HG03135 (cell line): Measurements from ENCODE around the gene S100A9.

ENCODE experiments used
- ATAC-seq: cut with Tn5 transposase; IDR thresholded peaks from one replicate; pipeline ENCODE4 v1.9.1; 2021; ENCODE audit warnings: mild to moderate bottlenecking, moderate library complexity; ENCODE audit not compliant: unreplicated experiment

The S100A9 gene

DNA sequence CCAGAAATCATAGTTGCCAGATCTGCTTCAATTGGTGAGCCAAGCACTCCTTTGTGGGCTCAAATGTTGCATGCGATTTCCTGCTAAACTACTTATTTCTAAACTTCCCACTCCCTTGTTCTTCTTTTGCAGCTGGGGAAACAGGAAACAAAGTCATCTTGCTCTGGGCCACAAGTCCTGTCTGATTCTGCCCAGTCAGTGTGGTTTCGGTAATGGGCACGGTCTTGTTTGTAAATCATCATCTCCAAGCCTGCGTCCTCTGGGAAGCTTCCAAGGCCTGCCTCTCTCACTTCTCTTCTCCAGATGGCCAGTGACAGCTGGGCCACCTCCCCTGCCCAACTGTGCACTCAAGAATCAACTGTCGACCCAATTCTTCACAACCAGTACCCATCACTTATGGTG is 28.8 kb downstream of the S100A9 start:
- no peak for ATAC-seq

DNA sequence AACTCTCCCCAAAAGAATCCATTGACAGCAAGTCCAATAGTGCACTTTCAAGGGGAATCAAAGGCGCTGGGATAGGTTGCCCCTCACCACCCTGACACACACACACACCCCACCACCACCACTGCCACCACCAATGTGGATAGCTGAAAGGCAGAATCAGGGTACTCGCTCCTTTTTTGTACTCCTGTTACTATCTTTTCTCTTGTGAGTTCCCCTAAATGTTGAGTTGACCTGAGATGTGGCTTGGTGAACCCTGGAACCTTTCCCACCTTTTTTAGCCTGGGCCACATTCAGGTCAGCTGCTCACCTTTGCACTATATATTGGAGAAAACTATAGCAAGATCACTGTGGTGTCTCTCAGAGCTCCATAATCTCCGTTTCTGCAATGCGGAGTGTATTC is 29.3 kb downstream of the S100A9 start:
- ATAC-seq = no peak

DNA sequence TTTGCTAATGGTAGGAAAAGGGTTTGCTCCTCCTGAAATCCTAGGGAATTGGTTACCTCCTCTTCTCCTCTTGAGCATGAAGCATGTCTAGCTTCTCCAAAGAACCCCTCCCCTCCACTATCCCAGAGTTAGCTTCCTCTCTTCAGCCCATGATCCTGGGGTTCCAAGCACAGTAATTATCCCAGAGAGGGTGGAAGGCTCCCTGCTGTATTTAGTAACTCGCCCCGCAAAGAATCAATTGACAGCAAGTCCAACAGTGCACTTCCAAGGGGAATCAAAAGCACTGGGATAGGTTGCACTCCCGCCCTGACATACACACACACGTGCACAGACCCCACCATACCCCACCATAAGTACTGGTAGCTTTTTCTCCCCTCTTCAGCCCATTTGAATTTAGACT is 30.1 kb downstream of the S100A9 start:
- ATAC-seq = no peak

DNA sequence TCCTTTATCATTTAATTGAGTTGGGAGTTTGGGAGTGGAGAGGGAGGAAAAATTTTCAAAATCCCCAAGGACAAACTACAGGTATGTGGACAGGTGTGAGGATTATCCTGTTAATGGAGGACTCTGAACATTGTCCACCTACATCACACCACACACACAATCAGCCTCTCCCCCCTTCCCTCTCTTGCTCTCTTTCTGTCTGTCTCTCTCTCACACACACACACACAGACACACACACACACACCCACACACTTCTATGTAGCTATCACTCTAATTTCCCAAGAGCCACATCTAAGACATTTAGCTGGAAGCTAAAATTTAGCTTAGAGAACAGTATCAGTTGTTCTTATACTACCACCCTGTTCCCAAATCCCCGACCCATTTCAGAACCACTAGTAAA is 31.7 kb downstream of the S100A9 start:
- ATAC-seq = no peak

DNA sequence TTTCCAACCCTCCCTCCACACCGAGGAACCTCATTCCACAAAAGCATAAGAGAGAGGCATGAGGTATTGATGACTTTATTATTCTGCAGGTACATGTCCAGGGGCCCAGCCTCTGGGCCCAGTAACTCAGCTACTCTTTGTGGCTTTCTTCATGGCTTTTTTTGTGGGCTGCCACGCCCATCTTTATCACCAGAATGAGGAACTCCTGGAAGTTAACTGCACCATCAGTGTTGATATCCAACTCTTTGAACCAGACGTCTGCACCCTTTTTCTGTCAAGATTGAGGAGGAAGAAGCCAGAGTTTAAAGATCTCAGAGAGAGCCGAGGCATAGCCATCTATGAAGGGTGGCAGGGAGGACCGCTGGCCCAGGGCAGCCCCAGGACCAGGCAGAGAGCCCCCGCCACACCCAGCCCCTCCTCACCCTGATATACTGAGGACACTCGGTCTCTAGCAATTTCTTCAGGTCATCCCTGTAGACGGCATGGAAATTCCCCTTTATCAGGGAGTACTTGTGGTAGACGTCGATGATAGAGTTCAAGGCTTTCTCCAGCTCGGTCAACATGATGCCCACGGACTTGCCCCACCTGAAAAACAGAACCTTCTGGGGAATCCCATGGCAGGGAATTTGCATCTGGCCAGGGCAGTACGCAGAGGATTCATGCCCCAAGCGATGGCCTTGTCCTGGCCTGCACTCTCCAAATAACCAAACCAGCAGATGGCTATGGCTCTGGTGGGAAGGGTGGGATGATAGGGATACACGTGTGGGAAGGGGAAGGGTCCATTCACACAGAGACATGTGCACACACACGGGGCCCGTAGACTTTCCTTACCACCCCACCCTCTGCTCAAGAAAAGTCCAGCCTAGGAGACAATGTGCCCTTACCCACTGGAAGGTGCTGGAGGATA is 32.6 kb downstream of the S100A9 start:
- no peak for ATAC-seq

DNA sequence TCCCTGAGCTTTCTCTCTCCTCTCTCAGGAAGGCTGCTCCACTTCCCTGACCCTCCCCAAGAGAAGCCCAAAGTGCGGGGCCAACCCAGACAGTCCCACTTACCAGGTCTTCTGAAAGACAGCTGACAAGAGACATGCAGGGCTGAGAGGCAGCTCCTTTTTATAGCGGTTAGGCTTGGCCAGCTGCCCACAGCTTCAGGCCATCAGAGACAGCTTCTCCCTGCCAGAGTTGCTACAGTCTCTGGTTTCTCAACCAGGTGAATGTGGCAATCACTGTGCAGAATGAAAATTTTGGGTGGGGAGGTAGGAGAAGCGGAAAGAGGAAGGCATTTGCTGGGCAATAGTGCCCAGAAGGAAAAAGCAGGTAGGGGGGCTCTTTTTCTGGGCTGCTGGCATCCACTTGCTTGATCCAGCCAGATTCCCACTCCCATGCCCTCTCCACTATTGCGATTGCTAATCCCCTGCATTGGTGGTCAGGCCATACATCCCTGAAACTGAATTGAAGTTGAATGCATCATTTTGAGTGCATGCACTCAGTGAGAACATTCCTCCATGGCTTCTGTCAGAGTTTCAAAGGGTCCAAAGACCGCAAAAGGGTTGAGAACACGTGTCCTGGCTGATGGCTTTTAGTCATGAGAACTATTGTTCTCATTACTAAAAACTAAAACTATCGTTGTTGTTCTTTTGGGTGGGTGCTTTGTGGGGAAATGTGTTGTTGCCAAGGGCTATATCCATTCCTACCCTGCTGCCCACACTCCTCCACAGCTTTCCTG is 33.5 kb downstream of the S100A9 start, which contains the start of gene S100A8:
Gene S100A8 (minus strand): TSS at position 136 of the 773 bp plus-strand sequence. CDS start 538 bp downstream, outside the sequence.
- no peak for ATAC-seq

DNA sequence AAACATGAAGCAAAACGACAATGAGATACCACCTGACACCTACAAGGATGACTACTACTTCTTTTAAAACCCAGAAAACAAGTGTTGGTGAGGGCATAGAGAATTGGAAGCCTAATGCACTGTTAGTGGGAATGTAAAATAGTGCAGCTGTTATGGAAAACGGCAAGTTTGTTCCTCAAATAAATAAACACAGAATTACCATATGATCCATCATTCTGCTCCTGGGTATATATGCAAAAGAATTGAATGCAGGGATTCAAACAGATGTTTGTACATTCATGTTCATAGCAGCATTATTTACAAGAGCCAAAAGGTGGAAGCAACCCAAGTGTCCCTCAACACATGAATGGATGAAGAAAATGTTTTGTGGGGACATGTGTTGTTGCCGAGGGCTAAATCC is 34.6 kb downstream of the S100A9 start:
- ATAC-seq = no peak

DNA sequence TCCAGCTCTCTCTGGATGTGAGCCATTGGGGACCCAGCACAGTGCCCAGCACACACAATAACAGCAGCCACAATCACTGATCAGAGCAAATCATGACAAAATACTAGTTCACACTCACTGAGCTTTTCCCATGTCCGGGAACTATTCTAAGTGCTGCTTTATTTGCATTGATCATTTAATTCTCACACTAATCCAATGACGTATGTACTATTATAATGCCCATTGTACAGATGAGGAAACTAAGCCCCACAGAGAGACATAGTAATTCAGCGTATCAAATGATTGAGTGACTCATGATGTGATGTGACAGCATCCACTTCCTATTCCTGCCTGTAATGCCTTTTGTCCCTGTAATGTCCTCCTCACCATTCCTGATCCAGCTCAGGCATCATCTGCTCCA is 35.2 kb downstream of the S100A9 start:
- no peak for ATAC-seq

DNA sequence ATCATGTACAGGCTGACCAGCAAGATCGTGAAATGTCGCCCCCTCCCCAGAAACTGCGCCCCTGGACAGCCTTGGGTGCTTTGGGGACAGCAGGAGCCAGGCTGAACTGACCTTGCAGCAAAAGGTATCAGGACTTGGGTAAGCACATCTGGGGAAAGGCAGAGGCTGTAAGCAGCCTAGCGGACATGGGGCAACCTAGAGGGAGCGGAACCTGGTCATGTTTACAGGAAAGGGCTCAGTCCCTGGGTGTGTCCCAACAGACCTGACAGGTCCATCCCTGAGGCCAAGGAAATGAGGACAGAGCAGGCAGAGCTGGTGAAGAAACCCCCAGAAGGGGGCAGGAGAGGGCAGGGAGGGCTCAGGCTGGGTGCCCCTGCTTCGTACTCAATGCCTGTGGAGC is 36.3 kb downstream of the S100A9 start:
- ATAC-seq = no peak

DNA sequence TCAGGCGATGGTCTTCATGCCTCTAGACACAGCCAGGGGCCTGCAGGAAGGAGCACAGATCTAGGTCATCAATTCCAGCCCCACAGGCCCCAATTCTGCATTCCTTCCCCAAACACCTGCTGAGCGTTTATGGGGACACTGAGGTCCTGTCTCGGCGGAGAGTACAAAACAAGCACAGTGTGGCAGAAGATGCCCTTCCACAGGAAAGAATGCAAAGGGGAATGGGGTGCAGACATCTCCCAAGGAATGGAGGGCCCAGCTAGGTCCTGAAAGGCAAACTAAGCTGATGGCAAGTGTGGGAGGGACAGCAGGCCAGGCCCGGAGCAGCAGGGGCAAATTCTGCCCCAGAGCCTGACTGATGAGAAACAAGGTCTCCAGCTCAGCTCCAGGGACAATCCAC is 36.7 kb downstream of the S100A9 start:
- ATAC-seq = no peak

DNA sequence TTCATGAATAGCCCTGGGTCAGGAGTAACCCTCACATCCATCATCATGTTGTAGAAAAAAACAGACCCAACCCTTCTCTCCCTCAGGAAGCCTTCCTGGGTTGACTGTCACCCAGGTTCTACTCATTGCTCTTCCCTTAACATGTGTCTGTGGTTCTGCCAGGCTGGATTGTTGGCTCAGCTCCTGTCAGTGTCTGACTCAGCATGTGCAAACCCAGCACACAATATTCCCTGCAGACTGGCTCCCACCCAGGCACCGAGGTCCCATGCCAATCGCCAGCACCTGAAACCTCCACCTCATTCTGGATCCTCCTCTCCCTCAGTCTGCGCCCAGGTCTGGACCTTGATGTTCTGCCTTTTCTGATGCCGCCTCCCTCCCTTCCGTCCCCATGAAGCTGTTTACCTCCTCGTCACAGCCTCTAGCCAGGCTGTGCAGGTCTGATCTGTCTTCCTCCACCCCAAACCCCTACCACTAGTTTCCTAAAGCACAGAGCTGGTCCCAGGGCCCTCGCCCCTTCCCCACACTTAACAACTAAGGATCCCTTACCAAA is 37.6 kb downstream of the S100A9 start:
- ATAC-seq = no peak

DNA sequence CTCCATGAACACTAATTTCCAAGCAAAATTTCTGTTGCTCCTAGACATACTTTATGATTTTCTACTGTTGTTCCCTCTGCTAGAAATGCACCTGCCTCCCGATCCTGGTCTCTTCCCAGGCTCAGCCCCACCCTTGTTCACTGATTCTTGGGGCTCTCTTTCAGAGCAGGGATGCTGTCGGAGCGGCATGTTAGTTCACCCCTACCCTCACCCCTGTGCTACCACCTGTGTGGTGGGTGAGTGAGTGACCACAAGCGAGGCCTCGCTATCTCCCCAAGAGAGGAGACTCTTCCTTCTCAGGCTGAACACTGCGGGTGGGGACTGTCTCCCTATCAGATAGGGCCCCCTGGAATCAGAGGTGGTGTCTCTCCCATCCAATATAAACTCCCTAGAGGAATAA is 38.1 kb downstream of the S100A9 start:
- no peak for ATAC-seq

DNA sequence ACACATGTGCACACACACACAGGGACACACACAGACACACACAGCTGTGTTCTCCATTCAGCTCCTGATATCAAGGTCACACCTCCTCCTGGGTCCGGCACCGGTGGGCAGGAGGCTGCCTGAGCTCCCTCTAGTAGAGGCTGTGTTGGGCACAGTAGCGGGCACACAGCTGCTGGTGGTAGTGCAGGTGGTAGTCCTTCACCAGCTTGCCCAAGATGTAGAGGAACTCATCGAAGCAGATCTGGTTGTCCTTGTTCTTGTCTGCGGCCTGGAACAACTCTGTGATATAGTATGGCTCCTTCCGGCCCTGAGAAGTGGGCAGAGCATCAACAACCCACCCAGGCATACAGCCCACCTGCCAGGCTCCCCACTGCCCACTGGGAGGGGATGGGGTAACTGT is 38.8 kb downstream of the S100A9 start:
- no peak for ATAC-seq

DNA sequence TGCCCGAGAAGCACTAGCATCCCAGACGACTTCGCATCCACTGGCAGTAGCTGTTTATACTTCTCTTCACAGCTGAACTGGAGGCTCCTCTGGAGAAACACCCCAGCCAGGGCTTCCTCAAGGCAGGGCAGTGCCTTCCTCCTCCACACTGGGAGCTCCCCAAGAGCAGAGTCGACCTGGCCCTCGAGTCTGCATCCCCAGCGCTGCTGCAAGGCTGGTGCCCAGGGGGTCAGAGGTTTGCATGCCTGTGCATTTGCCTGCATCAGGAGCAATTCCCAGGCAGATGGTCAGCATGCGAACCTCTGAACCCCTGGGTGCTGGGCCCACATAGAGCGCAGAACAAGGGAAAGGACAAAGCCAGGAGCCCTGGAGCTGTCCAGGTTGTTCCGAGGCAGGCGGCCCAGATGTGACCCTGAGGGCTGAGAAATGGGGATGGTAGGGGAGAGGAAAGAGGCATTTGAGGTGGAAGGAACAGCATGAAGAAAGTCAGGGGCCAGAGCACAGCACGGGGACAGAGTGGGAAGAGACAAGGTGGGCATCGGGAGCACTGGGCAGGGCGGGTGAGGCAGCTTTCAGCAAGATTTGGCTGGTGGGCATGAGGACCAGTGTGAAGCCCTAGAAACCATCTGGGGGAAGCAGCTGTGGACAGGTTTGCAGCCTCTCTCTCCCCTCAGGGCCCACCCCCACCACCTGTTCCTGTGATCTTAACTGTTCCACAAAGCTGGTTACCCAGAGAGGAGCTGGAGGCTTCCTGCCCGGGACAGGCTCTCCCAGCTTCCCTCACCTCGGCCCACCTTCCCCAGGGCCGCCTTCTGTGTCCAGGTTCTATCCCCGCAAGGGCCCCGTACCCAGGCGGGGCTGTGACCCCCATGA is 39.6 kb downstream of the S100A9 start:
- ATAC-seq = no peak

DNA sequence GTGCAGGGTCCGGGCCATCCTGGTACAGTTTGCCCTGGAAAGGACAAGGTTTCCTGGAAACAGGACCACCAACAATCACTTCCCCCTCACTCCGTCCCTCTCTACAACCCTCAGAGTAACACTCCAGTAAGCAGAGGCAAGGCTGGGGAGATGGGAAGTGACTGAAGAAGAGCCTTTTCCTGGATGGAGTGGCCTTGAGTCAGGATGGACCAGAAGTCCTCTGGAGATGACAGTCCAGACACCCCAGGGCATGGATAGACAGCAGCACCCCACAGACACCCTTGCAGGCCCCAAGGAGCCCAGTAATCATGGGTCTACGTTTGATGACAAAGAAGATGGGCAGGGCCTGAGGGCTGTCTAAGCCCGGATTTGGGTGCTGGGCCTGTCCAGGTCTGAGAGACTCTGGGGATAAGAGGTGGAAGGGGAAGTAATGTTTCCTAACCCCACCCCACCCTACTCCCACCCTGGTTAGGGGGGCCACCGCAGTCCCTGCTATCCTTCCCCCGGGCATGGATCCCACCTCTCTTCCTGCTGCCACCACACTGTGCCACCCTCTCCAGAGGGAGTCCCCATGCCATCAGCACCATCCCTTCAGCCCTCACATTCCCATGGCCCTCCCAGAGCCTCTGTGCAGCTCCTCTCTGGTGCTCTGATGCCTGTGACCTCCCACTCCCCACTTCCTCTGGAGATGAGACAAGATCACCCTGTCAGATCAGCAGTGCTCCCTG is 40.4 kb downstream of the S100A9 start:
- ATAC-seq = no peak

DNA sequence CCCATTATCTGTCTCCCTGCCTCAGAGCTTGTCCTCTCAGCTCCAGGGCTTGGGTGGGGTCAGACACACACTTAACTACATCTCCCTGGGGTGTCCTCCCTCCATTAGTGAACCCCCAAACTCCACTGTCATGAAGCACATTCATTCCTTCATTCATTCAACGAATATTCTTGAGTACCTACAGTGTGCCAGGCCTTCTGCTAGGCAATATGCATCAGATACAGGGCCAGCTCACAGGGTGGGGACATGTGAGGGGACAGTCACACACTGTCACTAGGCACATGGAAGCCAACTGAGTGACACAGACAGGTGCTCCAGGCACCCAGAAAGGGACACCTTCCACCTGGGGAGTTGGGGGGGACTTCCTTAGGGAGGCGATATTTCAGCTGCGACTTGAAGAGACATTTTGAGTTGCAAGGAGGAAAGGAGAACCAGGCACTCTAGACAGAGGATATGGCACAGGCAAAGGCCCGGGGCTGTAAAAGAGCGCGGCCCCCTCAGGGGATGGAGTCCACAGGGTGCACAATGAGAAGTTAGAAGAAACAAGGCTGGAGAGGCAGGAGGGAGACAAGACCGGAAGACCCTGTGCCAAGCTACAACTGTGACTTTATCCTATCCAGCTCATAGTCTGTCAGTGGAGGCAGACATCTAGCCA is 41.9 kb downstream of the S100A9 start:
- no peak for ATAC-seq

DNA sequence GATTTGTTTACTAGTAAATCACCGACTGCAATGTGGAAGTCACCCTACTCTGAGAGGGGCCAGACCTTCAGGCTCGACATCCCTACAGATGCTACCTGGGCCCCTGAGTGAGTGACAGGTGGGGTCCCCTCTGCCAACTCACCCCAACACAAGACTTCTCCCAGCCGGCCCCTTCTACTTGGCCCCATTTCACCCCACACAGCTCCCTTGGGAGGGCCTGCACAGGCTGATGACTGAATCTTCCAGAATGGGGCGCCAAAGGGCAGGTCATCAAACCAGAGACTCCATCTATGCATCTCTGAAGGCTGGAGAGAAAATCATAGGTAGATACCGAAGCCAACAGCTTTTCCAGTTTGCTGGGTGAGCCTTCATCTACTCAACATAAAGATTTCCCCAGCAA is 42.6 kb downstream of the S100A9 start:
- no peak for ATAC-seq

DNA sequence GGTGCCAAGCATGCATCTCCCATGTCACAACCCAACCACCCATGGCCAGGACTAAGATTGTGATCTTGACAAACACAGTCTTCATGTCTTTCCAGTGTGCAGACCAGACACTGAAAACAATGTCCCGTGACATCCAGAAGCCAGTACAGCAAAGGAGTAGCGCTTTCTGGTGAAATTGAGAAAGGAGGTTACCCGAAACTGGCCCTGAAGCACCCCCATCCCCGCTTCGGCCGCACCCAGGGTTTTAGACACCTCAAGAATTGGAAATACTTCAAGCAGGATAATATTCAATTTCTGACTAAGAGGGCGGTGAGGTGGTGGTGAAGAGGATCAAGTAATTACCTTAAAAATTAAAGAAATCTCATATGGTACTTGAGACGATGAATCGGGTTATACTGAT is 43.8 kb downstream of the S100A9 start:
- no peak for ATAC-seq

DNA sequence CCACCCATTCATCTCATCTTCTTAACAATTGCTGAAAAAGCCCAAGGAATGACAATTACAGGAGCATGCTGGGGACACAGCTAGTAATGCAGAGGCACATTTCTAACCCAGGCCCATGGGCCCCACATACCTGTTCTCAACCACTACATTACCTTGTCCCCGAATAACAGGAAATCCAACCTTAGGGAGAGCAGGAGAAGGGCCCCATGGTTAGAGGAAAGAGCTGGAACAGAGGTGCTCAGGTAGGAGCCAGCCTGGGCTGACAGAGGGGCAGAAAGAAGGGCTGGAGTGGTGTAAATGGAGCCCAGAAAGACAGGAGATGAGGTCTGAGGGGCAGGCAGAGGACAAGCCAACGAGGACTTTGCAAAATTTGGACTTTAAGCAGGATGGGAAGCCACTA is 44.6 kb downstream of the S100A9 start:
- ATAC-seq = no peak
